H1 (cell line): ENCODE measurements around the gene ADGRF1. TPM values are rescaled to one million over a fixed set of nuclear protein-coding genes. Genes with fewer than 3 reads are reported as not detected.

Experiments used
- CTCF ChIA-PET: fragments of 300-600 bp; sonication (Branson Sonifier 250); formaldehyde crosslinking; loops from one replicate; lab custom pipeline; 2021; ENCODE audit not compliant: partially characterized antibody; lab: Charles Lee
- POLR2A ChIA-PET: fragments of 300-600 bp; sonication (Branson Sonifier 250); formaldehyde crosslinking; loops from one replicate; lab custom pipeline; 2021; ENCODE audit warnings: inconsistent platforms; ENCODE audit not compliant: partially characterized antibody; lab: Charles Lee
- DNase-seq, 2 experiments: peaks; one replicate each; pipeline versions ENCODE4 v3.0.0 to v3.0.0-alpha.2; 2010 to 2022; ENCODE audit warnings: low spot score in 2 of 2, low read depth in 1 of 2, mixed read lengths in 1 of 2
- FAIRE-seq: peaks from 2 replicates; lab custom pipeline; 2011; peaks lifted over from hg19 to GRCh38; lab: Jason Lieb, UNC
- H2AFZ ChIP-seq: 2 replicates; pipeline ENCODE4 v1.8.1; 2012; ENCODE audit warnings: low read length, inconsistent platforms
- H2AK5ac ChIP-seq: 2 replicates; pipeline ENCODE4 v1.6.1; 2013; ENCODE audit warnings: low read depth, low read length
- H2BK120ac ChIP-seq: replicated peaks from 2 replicates; pipeline ENCODE3; 2013; ENCODE audit warnings: low read depth, low read length, inconsistent platforms
- H2BK12ac ChIP-seq: 2 replicates; pipeline ENCODE4 v1.6.1; 2013; ENCODE audit warnings: low read depth, low read length
- H2BK15ac ChIP-seq: 2 replicates; pipeline ENCODE4 v1.6.1; 2013; ENCODE audit warnings: low read length
- H2BK20ac ChIP-seq: 2 replicates; pipeline ENCODE4 v1.6.1; 2013; ENCODE audit warnings: low read length
- H2BK5ac ChIP-seq: 2 replicates; pipeline ENCODE4 v1.6.1; 2013; ENCODE audit warnings: low read depth, low read length
- H3K14ac ChIP-seq: 2 replicates; pipeline ENCODE4 v1.6.1; 2013; ENCODE audit warnings: inconsistent platforms; ENCODE audit not compliant: insufficient read length
- H3K18ac ChIP-seq: 2 replicates; pipeline ENCODE4 v1.6.1; 2013; ENCODE audit warnings: low read length; ENCODE audit errors: extremely low read depth
- H3K23ac ChIP-seq: 2 replicates; pipeline ENCODE4 v1.6.1; 2013; ENCODE audit warnings: inconsistent platforms; ENCODE audit not compliant: insufficient read length
- H3K23me2 ChIP-seq: 2 replicates; pipeline ENCODE4 v1.6.1; 2013; ENCODE audit warnings: low read depth, low read length
- H3K27ac ChIP-seq: 2 replicates; pipeline ENCODE4 v1.6.1; 2011; ENCODE audit warnings: low read depth, low read length, inconsistent platforms
- H3K27me3 ChIP-seq, 4 experiments: replicated peaks in 1 of 4; 1 replicate in 1 of 4; 2 replicates in 3 of 4; pipeline versions ENCODE4 v1.6.1 to v1.8.1; 2011 to 2013; ENCODE audit warnings: low read length in 3 of 4, mild to moderate bottlenecking in 3 of 4, inconsistent platforms in 2 of 4, mixed read lengths in 2 of 4, moderate library complexity in 1 of 4; ENCODE audit not compliant: control insufficient read depth in 3 of 4, insufficient read depth in 3 of 4; ENCODE audit errors: extremely low read depth in 1 of 4
- H3K36me3 ChIP-seq, 4 experiments: 2 replicates each; pipeline versions ENCODE4 v1.6.1 to v1.8.1; 2011 to 2013; ENCODE audit warnings: mild to moderate bottlenecking in 4 of 4, low read length in 3 of 4, moderate library complexity in 2 of 4, control low read depth in 1 of 4, inconsistent platforms in 1 of 4; ENCODE audit not compliant: insufficient read depth in 4 of 4, control insufficient read depth in 2 of 4
- H3K4ac ChIP-seq: replicated peaks from 2 replicates; pipeline ENCODE3; 2013; ENCODE audit warnings: low read length, low read depth, mixed read lengths, inconsistent platforms; ENCODE audit not compliant: insufficient read length
- H3K4me1 ChIP-seq, 4 experiments: replicated peaks in 1 of 4; 1 replicate in 1 of 4; 2 replicates in 3 of 4; pipeline versions ENCODE4 v1.6.1 to v1.8.1; 2011 to 2013; ENCODE audit warnings: low read length in 3 of 4, inconsistent platforms in 2 of 4, mixed read lengths in 1 of 4; ENCODE audit not compliant: insufficient read depth in 4 of 4, control insufficient read depth in 3 of 4
- H3K4me2 ChIP-seq, 2 experiments: 2 replicates each; pipeline versions ENCODE4 v1.6.1 to v1.8.1; 2011 to 2013; ENCODE audit warnings: low read depth in 2 of 2, low read length in 2 of 2, control low read depth in 1 of 2, inconsistent platforms in 1 of 2, mild to moderate bottlenecking in 1 of 2; ENCODE audit not compliant: insufficient read depth in 1 of 2
- H3K4me3 ChIP-seq, 4 experiments: fragments of 200-600, 300-600 bp in 1 of 4; sonication (generic), shearing (Covaris generic), sonication (Bioruptor Twin) in 1 of 4; 2 replicates each; pipeline versions ENCODE4 v1.5.1 to v1.8.1; 2011 to 2016; ENCODE audit warnings: low read length in 4 of 4, low read depth in 3 of 4, control low read depth in 2 of 4, inconsistent platforms in 2 of 4, mild to moderate bottlenecking in 2 of 4, mixed read lengths in 1 of 4, moderate library complexity in 1 of 4; ENCODE audit not compliant: insufficient read depth in 2 of 4; ENCODE audit errors: extremely low read depth in 1 of 4
- H3K56ac ChIP-seq: replicated peaks from 2 replicates; pipeline ENCODE3; 2013; ENCODE audit warnings: low read depth, mild to moderate bottlenecking, mixed read lengths, low read length, inconsistent platforms; ENCODE audit not compliant: insufficient read length
- H3K79me1 ChIP-seq: 2 replicates; pipeline ENCODE4 v1.6.1; 2013; ENCODE audit warnings: low read depth, low read length, control low read depth
- H3K79me2 ChIP-seq, 2 experiments: 2 replicates each; pipeline versions ENCODE4 v1.6.1 to v1.8.1; 2012 to 2013; ENCODE audit warnings: low read length in 2 of 2, mild to moderate bottlenecking in 2 of 2, inconsistent platforms in 1 of 2; ENCODE audit not compliant: insufficient read depth in 2 of 2, control insufficient read depth in 1 of 2
- H3K9ac ChIP-seq, 4 experiments: replicated peaks in 1 of 4; 1 replicate in 1 of 4; 2 replicates in 3 of 4; pipeline versions ENCODE4 v1.6.1 to v1.8.1; 2011 to 2013; ENCODE audit warnings: low read depth in 3 of 4, low read length in 3 of 4, control low read depth in 2 of 4, mild to moderate bottlenecking in 2 of 4, moderate library complexity in 2 of 4, inconsistent platforms in 1 of 4; ENCODE audit errors: extremely low read depth in 1 of 4
- H3K9me3 ChIP-seq, 2 experiments: 2 replicates each; pipeline versions ENCODE4 v1.6.1 to v1.8.1; 2012 to 2013; ENCODE audit warnings: mild to moderate bottlenecking in 2 of 2, moderate library complexity in 2 of 2, control low read depth in 1 of 2, inconsistent platforms in 1 of 2, low read depth in 1 of 2, low read length in 1 of 2, mixed read lengths in 1 of 2; ENCODE audit not compliant: insufficient read depth in 2 of 2
- H4K20me1 ChIP-seq, 2 experiments: replicated peaks in 1 of 2; 2 replicates each; pipeline versions ENCODE3 to v1.8.1; 2011 to 2013; ENCODE audit warnings: inconsistent platforms in 2 of 2, low read length in 2 of 2, mild to moderate bottlenecking in 1 of 2; ENCODE audit not compliant: insufficient read depth in 2 of 2, control insufficient read depth in 1 of 2
- H4K5ac ChIP-seq: 2 replicates; pipeline ENCODE4 v1.6.1; 2013; ENCODE audit warnings: low read length, low read depth, mixed read lengths, inconsistent platforms; ENCODE audit not compliant: insufficient read length
- H4K8ac ChIP-seq: 2 replicates; pipeline ENCODE4 v1.8.0; 2013; ENCODE audit warnings: mild to moderate bottlenecking, moderate library complexity, low read length, inconsistent platforms; ENCODE audit not compliant: insufficient read depth; ENCODE audit errors: extremely low read depth
- H4K91ac ChIP-seq: replicated peaks from 2 replicates; pipeline ENCODE3; 2013; ENCODE audit warnings: low read length, mixed read lengths, inconsistent platforms; ENCODE audit not compliant: insufficient read length
- HDAC6 ChIP-seq: IDR thresholded peaks from one replicate; pipeline ENCODE4 v1.7.1; 2012; ENCODE audit warnings: low read depth, mild to moderate bottlenecking, inconsistent platforms, low read length, moderate library complexity
- RAD21 ChIP-seq, 2 experiments: IDR thresholded peaks in 1 of 2; conservative IDR thresholded peaks in 1 of 2; 2 replicates each; pipeline ENCODE4 v1.6.1; 2011; ENCODE audit warnings: low read depth in 2 of 2, low read length in 2 of 2, improper control_type of control experiment in 1 of 2, inconsistent platforms in 1 of 2, mild to moderate bottlenecking in 1 of 2, moderate library complexity in 1 of 2
- polyA plus RNA-seq, 7 experiments: library from polyadenylated mRNA; depleted of rRNA in 3 of 7; stranded (reverse) in 5 of 7; unstranded in 2 of 7; fragments of >200 nt in 5 of 7; fragments of 200-250 nt in 2 of 7; gene quantifications; 1 replicate in 5 of 7; 2 replicates in 1 of 7; 4 replicates in 1 of 7; pipeline versions ENCODE4 v1.2.1 to v1.2.3, GENCODE V29; 2011 to 2013; ENCODE audit warnings: missing spikeins in 2 of 7, mixed read lengths in 2 of 7
- total RNA-seq: library from RNA; stranded (reverse); fragmentation: NEBNext Ultra II Directional; extraction: Animal tissue kit (Norgen Biotek cat#: 25700); gene quantifications from 2 replicates; pipeline ENCODE4 v1.2.1, GENCODE V29; 2021
- TF ChIP-seq, protein P1 (sequence below): IDR thresholded peaks from 2 replicates; pipeline ENCODE4 v1.6.1; 2012; ENCODE audit warnings: inconsistent platforms
- TF ChIP-seq, protein P2 (sequence below), 3 experiments: IDR thresholded peaks; 1 replicate in 2 of 3; 2 replicates in 1 of 3; pipeline versions ENCODE4 v1.5.1 to v1.6.1; 2011; ENCODE audit warnings: low read length in 3 of 3, mild to moderate bottlenecking in 3 of 3, inconsistent platforms in 2 of 3, low read depth in 1 of 3, moderate library complexity in 1 of 3; ENCODE audit not compliant: insufficient read depth in 1 of 3; ENCODE audit errors: control extremely low read depth in 1 of 3

ADGRF1 gene
- total and polyA plus RNA-seq, 2 of the 8 experiments (the other 6 are each of a cell fraction or from before 2014, with no cell fraction given): not detected

DNA sequence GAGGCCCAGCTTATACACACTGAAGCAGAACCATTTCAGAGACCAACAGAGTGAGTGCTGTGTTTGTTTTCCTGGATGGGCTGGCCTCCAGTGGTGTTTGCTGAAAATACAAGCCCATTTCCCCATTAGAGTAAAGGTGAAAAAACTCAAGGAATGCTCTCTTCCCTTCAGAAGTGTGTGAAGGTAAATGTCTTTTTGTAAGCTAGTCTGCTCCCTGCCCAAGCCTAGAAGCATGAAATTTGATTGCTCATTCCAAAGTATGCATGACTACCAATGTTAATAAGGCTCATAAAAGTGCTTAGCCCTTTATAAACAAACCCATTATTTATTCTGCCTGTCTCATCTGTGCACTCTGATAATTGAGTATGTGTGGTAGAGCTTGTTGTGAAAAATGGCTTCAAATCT is 59.1 kb downstream of the ADGRF1 start:
- no peaks in the 10 kb centered on the region; the same call in 1 of the 2 replicates for H3K23me2 ChIP-seq
- H3K9me3 ChIP-seq: no peaks in the 10 kb centered on the region
- H2BK12ac ChIP-seq: no peak overlapping the region
- no peak overlapping the region for H3K23ac ChIP-seq
- H3K56ac ChIP-seq: no peak overlapping the region
- H3K4me3 ChIP-seq: no peak overlapping the region
- H3K4ac ChIP-seq: no peak overlapping the region
- TF ChIP-seq HDAC6 (no peak), RAD21 (IDR thresholded peaks at IDR 0.05 in 1 of 2, conservative IDR thresholded peaks at IDR 0.05 in 1 of 2; ENCODE audit: low read depth in 2 of 2, low read length in 2 of 2) (peak; percentile 44 to 49)
- TF ChIP-seq, protein P1, sequence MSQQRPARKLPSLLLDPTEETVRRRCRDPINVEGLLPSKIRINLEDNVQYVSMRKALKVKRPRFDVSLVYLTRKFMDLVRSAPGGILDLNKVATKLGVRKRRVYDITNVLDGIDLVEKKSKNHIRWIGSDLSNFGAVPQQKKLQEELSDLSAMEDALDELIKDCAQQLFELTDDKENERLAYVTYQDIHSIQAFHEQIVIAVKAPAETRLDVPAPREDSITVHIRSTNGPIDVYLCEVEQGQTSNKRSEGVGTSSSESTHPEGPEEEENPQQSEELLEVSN: no peak
- TF ChIP-seq, protein P2, sequence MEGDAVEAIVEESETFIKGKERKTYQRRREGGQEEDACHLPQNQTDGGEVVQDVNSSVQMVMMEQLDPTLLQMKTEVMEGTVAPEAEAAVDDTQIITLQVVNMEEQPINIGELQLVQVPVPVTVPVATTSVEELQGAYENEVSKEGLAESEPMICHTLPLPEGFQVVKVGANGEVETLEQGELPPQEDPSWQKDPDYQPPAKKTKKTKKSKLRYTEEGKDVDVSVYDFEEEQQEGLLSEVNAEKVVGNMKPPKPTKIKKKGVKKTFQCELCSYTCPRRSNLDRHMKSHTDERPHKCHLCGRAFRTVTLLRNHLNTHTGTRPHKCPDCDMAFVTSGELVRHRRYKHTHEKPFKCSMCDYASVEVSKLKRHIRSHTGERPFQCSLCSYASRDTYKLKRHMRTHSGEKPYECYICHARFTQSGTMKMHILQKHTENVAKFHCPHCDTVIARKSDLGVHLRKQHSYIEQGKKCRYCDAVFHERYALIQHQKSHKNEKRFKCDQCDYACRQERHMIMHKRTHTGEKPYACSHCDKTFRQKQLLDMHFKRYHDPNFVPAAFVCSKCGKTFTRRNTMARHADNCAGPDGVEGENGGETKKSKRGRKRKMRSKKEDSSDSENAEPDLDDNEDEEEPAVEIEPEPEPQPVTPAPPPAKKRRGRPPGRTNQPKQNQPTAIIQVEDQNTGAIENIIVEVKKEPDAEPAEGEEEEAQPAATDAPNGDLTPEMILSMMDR (IDR thresholded peaks at IDR 0.05; ENCODE audit: control extremely low read depth in 1 of 3, insufficient read depth in 1 of 3, low read depth in 1 of 3, low read length in 3 of 3): peak in 2 of 3 experiments; percentile 23 to 42; a peak in 2 of 4 replicates
- H3K79me1 ChIP-seq: no peaks in the 10 kb centered on the region
- H3K4me2 ChIP-seq: no peak overlapping the region
- POLR2A ChIA-PET: no interaction called here
- no peaks in the 10 kb centered on the region; a peak in 1 of 7 replicates for H3K27me3 ChIP-seq
- H3K14ac ChIP-seq: no peak overlapping the region
- peak; percentile 84 for FAIRE-seq
- H3K27ac ChIP-seq: no peak overlapping the region
- H4K91ac ChIP-seq: no peak overlapping the region
- H2AK5ac ChIP-seq: no peak overlapping the region
- no peak overlapping the region for H4K8ac ChIP-seq
- no peaks in the 10 kb centered on the region for H3K36me3 ChIP-seq
- no peak overlapping the region for H2BK15ac ChIP-seq
- no peak overlapping the region for H2AFZ ChIP-seq
- H2BK20ac ChIP-seq: no peak overlapping the region
- CTCF ChIA-PET: interaction anchor here (0.8 to 3.1 kb wide), 9 partner anchors 11 to 135 kb away, joined by 3 to 12 read pairs (median 4); no protein-coding TSS in a partner anchor
- no peak overlapping the region for H2BK5ac ChIP-seq
- no peak overlapping the region for H2BK120ac ChIP-seq
- 0 out of 7 replicates have a peak, but pooled peaks cover 0 to 2% (median 0%) of the 10 kb centered on the region in 4 experiments for H3K4me1 ChIP-seq
- H3K79me2 ChIP-seq: no peaks in the 10 kb centered on the region
- H4K5ac ChIP-seq: no peak overlapping the region
- no peak for DNase-seq
- H3K18ac ChIP-seq: no peak overlapping the region
- H3K9ac ChIP-seq: no peak overlapping the region
- H4K20me1 ChIP-seq: no peaks in the 10 kb centered on the region
